Astrocyte (in vitro differentiated cells and primary cell): ENCODE measurements around the gene COLEC11.

ENCODE experiments used
- EZH2 ChIP-seq: IDR thresholded peaks from 2 replicates; pipeline ENCODE4 v1.6.1; 2012; ENCODE audit warnings: mild to moderate bottlenecking, low read length, inconsistent platforms; ENCODE audit not compliant: insufficient read depth
- TF ChIP-seq, protein P1 (sequence below): IDR thresholded peaks from 2 replicates; pipeline ENCODE4 v1.5.1; 2011; ENCODE audit warnings: low read depth, mild to moderate bottlenecking, inconsistent platforms, low read length, moderate library complexity; ENCODE audit not compliant: insufficient read depth

DNA sequence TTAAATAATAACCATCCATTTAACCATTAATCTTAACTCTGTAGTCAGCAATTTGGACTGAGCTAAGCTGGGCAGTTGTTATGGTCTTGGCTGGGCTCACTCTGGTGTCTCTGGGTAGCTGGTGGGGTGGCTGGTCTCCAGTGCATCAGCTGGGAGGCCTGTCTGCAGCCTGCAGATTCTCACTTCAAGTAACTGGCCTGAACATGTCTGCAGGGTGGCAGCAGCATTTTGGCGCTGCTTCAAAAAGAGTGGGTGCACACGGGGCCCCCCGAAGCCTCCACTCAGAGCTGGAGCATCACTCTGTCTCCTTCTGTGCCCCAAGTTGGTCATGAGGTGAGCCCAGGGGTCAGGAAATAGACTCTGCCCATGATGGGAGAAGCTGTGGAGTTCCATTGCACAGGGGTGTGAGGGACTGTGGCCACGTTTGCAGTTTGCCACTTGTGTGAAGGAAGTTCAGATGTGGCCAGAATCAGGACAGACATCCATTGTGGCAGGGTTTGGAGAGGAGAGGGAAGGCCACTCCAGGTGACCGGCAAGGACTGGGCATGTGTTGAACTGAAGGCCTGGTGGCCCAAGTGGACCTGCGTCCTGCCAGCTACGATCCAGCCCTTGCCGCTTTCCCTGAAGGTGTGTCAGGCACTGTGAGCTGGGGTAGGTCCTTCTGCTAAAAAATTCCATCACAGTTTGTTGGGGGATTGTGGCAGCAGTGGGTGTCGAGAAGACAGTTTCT is 58.1 kb downstream of the COLEC11 start:
- TF ChIP-seq, protein P1, sequence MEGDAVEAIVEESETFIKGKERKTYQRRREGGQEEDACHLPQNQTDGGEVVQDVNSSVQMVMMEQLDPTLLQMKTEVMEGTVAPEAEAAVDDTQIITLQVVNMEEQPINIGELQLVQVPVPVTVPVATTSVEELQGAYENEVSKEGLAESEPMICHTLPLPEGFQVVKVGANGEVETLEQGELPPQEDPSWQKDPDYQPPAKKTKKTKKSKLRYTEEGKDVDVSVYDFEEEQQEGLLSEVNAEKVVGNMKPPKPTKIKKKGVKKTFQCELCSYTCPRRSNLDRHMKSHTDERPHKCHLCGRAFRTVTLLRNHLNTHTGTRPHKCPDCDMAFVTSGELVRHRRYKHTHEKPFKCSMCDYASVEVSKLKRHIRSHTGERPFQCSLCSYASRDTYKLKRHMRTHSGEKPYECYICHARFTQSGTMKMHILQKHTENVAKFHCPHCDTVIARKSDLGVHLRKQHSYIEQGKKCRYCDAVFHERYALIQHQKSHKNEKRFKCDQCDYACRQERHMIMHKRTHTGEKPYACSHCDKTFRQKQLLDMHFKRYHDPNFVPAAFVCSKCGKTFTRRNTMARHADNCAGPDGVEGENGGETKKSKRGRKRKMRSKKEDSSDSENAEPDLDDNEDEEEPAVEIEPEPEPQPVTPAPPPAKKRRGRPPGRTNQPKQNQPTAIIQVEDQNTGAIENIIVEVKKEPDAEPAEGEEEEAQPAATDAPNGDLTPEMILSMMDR = no peak
- TF ChIP-seq EZH2 = no peak
